Lung (tissue), 12 donors: ENCODE data around the gene CADM2. TPM values are rescaled to one million over a fixed set of nuclear protein-coding genes. Genes with fewer than 3 reads are reported as not detected.

ENCODE experiments used
- ATAC-seq: fragments of 200-7000 bp; cut with Tn5 transposase; one replicate; pipeline ENCODE4 v1.9.1; 2020; ENCODE audit warnings: moderate number of reproducible peaks; ENCODE audit not compliant: insufficient read depth, low FRiP score
- DNase-seq, 3 donors: peaks; one replicate each; pipeline ENCODE4 v3.0.0-alpha.2; 2013 to 2017
- H3K27ac ChIP-seq, 2 donors: one replicate each; pipeline ENCODE4 v1.5.1; 2013; ENCODE audit warnings: mild to moderate bottlenecking in 2 of 2, moderate library complexity in 2 of 2, control low read depth in 1 of 2, inconsistent platforms in 1 of 2, low read depth in 1 of 2, low read length in 1 of 2
- H3K27me3 ChIP-seq, 3 donors: one replicate each; pipeline ENCODE4 v1.5.1; 2013; ENCODE audit warnings: low read length in 2 of 3; ENCODE audit not compliant: control insufficient read depth in 3 of 3, insufficient read depth in 3 of 3
- H3K36me3 ChIP-seq, 4 donors: one replicate each; pipeline ENCODE4 v1.5.1; 2013; ENCODE audit warnings: low read length in 4 of 4, mild to moderate bottlenecking in 1 of 4, moderate library complexity in 1 of 4; ENCODE audit not compliant: control insufficient read depth in 4 of 4, insufficient read depth in 4 of 4
- H3K4me1 ChIP-seq, 5 donors: one replicate each; pipeline ENCODE4 v1.5.1; 2013; ENCODE audit warnings: low read length in 5 of 5, mild to moderate bottlenecking in 2 of 5, moderate library complexity in 1 of 5; ENCODE audit not compliant: control insufficient read depth in 5 of 5, insufficient read depth in 5 of 5
- H3K4me3 ChIP-seq: one replicate; pipeline ENCODE4 v1.5.1; 2013; ENCODE audit warnings: mild to moderate bottlenecking, control low read depth, moderate library complexity
- H3K9ac ChIP-seq, 2 donors: one replicate each; pipeline ENCODE4 v1.5.1; 2013; ENCODE audit warnings: low read length in 2 of 2, control low read depth in 1 of 2; ENCODE audit not compliant: insufficient read depth in 1 of 2
- H3K9me3 ChIP-seq, 4 donors: one replicate each; pipeline ENCODE4 v1.5.1; 2013; ENCODE audit warnings: low read length in 3 of 4, mild to moderate bottlenecking in 1 of 4, moderate library complexity in 1 of 4; ENCODE audit not compliant: control insufficient read depth in 4 of 4, insufficient read depth in 3 of 4
- WGBS, 2 donors: extraction: QIAGEN DNeasy Blood & Tissue Kit; methylation state at CpG; one replicate each; pipeline ENCODE4 v1.1.7; 2013; 5-methylcytosine and 5-hydroxymethylcytosine counted together
- polyA plus RNA-seq, 2 donors: library from polyadenylated mRNA; stranded (reverse); fragments of 200-250 nt; gene quantifications; one replicate each; pipeline ENCODE4 v1.2.1, GENCODE V29; 2013
- total RNA-seq, 2 donors: library from RNA; depleted of rRNA in 1 of 2; stranded (reverse); fragments of >200 nt in 1 of 2; gene quantifications; one replicate each; pipeline ENCODE4 v1.2.1, GENCODE V29; 2014 to 2021
- TF ChIP-seq, protein P1 (sequence below): IDR thresholded peaks from 2 replicates; pipeline ENCODE4 v1.5.1; 2012; ENCODE audit warnings: mild to moderate bottlenecking; ENCODE audit errors: control extremely low read depth, extremely low read depth
- donor health status: control.
- donor health status: control.
- donor health status: Bipolar disorder and iron deficiency.
- donor health status: healthy.
- donor health status: DM: yes; HTN: yes; CAD: no.

CADM2 gene
- total and polyA plus RNA-seq, 4 donors = 0.14 to 3.3 (median 0.32) TPM

DNA sequence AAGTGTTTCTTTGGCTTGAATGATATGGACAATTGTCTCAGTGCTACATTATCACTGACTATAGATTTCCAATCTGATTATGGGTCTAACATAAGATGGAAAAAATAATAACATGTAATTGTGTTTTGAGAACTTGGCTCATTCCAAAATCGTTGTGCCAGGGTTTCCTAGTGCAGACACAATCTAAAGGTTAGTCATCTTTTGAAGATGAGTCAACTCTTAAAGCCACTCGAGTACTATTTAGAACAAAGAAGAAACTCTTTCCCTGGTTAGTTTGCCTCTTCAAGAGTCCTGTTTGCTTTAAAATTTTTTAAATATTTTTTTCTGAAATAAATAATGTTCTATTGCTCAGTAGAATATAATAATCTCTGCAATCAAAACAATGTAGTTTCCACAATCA is 301.0 kb downstream of the CADM2 start:
- no peak for ATAC-seq
- Histone ChIP-seq H3K9ac (no peak overlapping the region), H3K36me3 (no peaks in the 10 kb centered on the region), H3K27me3 (no peaks in the 10 kb centered on the region), H3K9me3 (peaks cover 0 to 3% (median 0%) of the 10 kb centered on the region in 4 donors), H3K4me1 (no peaks in the 10 kb centered on the region), H3K4me3 (no peak overlapping the region), H3K27ac (no peak overlapping the region)
- 60 to 79% methylated on average over 2 of the region's 2 CpGs for WGBS, 2 donors
- TF ChIP-seq, protein P1, sequence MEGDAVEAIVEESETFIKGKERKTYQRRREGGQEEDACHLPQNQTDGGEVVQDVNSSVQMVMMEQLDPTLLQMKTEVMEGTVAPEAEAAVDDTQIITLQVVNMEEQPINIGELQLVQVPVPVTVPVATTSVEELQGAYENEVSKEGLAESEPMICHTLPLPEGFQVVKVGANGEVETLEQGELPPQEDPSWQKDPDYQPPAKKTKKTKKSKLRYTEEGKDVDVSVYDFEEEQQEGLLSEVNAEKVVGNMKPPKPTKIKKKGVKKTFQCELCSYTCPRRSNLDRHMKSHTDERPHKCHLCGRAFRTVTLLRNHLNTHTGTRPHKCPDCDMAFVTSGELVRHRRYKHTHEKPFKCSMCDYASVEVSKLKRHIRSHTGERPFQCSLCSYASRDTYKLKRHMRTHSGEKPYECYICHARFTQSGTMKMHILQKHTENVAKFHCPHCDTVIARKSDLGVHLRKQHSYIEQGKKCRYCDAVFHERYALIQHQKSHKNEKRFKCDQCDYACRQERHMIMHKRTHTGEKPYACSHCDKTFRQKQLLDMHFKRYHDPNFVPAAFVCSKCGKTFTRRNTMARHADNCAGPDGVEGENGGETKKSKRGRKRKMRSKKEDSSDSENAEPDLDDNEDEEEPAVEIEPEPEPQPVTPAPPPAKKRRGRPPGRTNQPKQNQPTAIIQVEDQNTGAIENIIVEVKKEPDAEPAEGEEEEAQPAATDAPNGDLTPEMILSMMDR = no peak
- no peak for DNase-seq

DNA sequence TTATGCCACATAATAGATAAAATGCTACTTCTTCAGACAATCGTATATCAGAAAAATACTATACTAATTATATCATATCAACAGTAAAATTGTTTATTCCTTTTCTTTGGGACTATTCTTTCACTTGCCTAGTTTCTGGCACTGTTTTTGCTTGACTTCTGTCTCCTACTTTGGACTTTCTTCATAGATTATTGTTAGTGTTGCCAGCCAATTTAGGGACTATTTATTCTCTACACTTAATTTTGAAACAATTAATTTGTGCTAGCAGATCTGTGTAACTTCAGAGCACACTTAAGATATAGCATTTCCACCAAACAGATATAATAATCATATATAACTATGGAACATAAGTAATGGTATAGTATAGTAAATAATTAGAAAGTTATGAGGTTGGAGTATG is 305.6 kb downstream of the CADM2 start:
- Histone ChIP-seq H3K9ac (peak overlapping the region in 1 of 2 donors; percentile 13), H3K4me3 (no peak overlapping the region)
- WGBS, 2 donors = 60 to 68% methylated on average over 1 of the region's 1 CpG

DNA sequence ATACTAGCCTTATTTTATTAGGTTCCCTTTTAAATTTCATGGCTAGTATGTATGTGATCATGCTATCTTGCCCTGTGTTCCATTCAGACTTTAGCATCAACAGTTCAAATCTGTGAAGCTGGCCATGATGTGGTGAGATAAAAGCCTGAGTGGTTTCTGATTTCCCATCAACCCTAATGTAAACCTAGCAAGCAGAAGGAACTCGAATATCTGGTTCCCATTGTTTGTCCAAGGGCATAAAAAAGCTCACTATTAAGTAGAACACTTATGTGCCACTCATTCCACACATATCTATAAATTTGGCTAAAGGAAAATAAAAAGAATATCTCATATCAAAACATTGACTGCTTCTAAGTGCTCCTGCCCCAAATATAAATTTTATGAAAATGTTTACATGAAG is 311.7 kb downstream of the CADM2 start:
- peak in 2 of 3 donors; percentile 7 to 47 for DNase-seq
- Histone ChIP-seq H3K9me3 (no peaks in the 10 kb centered on the region), H3K36me3 (no peaks in the 10 kb centered on the region), H3K27ac (no peak overlapping the region), H3K4me1 (peaks cover 0 to 6% (median 0%) of the 10 kb centered on the region in 5 donors), H3K27me3 (no peaks in the 10 kb centered on the region), H3K4me3 (no peak overlapping the region), H3K9ac (no peak overlapping the region)
- WGBS, 2 donors = 18 to 43% methylated on average over 1 of the region's 1 CpG
- ATAC-seq = no peak
- TF ChIP-seq, protein P1 = no peak

More for the DNA sequence above, 305.6 kb downstream of the CADM2 start:
- Histone ChIP-seq H3K27me3 (no peaks in the 10 kb centered on the region), H3K36me3 (no peaks in the 10 kb centered on the region), H3K4me1 (peaks cover 0 to 2% (median 0%) of the 10 kb centered on the region in 5 donors), H3K27ac (no peak overlapping the region), H3K9me3 (no peaks in the 10 kb centered on the region)
- ATAC-seq (no peak), DNase-seq (peak in 2 of 3 donors; percentile 64 to 71)
- TF ChIP-seq, protein P1 = no peak

DNA sequence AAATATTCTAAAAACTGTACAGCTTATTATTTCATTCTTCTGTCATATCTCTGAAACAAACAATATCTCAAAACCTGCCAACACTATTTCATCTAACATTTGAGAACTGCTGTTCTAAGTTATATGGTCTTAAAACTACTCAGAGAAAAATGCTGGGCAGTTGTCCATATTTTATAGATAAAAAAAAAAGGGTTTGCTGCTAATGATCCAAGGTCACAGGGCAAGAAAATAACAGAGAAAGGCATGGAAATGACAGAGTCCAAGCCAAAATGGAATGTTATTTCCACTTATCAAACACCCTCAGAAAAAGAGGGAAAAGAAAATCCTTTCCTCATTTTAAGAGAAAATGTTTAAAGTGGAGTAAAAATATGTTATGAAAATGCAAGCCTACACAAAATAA is 313.1 kb downstream of the CADM2 start:
- Histone ChIP-seq H3K4me1 (peaks cover 0 to 6% (median 0%) of the 10 kb centered on the region in 5 donors), H3K9ac (no peak overlapping the region), H3K36me3 (no peaks in the 10 kb centered on the region), H3K9me3 (no peaks in the 10 kb centered on the region), H3K27ac (no peak overlapping the region), H3K27me3 (no peaks in the 10 kb centered on the region), H3K4me3 (no peak overlapping the region)
- ATAC-seq (no peak), DNase-seq (peak in 2 of 3 donors; percentile 66 to 69)
- TF ChIP-seq, protein P1 = no peak
